PC-9 (cell line): ENCODE data around the gene ANO2.

ENCODE experiments used
- EZH2 ChIP-seq: fragments of 200-600 bp; sonication (generic); IDR thresholded peaks from 2 replicates; pipeline ENCODE4 v1.8.0; 2017; ENCODE audit warnings: antibody characterized with exemption, low read depth
- TF ChIP-seq, protein P1 (sequence below): fragments of 200-600 bp; sonication (generic); conservative IDR thresholded peaks from 2 replicates; pipeline ENCODE4 v1.6.1; 2017; ENCODE audit warnings: mixed run types, antibody characterized with exemption, mild to moderate bottlenecking, moderate library complexity

DNA sequence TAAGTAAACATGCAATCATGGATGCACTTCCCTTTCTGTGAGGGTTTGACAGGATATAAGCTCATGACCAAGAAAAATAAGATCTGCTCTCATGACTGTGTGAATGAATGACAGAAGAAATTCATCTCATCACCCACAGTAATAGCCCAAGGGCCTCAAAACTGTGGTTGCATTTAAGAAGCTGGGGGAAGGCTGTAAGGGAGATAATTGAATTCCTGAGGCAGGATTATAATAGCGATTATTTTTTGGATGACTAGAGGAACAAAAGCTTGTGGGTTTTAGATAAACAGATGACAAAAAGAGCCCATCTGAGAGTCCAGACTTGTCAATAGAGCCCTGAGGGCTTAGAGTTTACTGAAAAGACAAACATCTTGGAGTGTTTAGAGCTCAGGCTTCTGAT is 352.0 kb downstream of the ANO2 start:
- TF ChIP-seq, protein P1, sequence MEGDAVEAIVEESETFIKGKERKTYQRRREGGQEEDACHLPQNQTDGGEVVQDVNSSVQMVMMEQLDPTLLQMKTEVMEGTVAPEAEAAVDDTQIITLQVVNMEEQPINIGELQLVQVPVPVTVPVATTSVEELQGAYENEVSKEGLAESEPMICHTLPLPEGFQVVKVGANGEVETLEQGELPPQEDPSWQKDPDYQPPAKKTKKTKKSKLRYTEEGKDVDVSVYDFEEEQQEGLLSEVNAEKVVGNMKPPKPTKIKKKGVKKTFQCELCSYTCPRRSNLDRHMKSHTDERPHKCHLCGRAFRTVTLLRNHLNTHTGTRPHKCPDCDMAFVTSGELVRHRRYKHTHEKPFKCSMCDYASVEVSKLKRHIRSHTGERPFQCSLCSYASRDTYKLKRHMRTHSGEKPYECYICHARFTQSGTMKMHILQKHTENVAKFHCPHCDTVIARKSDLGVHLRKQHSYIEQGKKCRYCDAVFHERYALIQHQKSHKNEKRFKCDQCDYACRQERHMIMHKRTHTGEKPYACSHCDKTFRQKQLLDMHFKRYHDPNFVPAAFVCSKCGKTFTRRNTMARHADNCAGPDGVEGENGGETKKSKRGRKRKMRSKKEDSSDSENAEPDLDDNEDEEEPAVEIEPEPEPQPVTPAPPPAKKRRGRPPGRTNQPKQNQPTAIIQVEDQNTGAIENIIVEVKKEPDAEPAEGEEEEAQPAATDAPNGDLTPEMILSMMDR, result no peak
- no peak for TF ChIP-seq EZH2
